ENCODE results near the gene TIMP2. TPM values are rescaled to one million over a fixed set of nuclear protein-coding genes. Genes with fewer than 3 reads are reported as not detected.
"Not testable (repeated sequence)": the region's sequence is repeated elsewhere in the genome, so short reads cannot be mapped to it uniquely, and the experiment has no call there.

TIMP2 gene
- total RNA-seq, 4 donors from 2014 or later, result 139 to 161 (median 150) TPM

- TF ChIP-seq CTCF (IDR thresholded peaks at IDR 0.05), result no peak
- ATAC-seq (ENCODE audit: low FRiP score) (peak; percentile 80), DNase-seq (ENCODE audit: low spot score) (peak; percentile 59)
These were observed 42.1 kb downstream of the TIMP2 start for GRCh38 chr17:78883089-78883532.

DNA sequence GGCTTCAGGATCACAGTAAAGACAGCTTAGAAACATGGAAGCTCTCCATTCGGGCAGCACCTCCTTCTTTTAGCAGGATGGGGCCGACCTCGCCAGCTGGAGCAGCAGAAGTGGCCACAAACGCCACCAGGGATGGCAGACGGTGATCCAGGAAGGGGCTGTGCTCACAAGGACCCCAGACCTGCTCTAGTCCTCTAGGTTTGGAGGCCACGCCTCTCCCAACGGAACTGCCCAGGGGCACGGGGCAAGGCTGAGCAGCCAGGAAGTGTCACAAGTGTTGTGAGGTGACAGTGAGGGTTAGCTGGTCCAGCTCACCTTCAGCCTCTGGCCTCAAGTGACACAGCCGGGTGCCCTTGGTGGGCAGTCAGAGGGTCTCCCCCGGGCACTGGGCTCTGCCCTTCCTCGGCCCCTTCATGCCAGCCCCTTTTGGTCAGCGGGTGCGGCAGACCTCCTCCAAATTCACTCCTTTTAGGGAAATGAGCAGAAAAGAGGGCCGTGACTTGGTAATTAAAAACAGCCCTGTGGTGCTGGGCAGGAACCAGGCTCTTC, 42.6 kb downstream of the TIMP2 start:
- no peak for TF ChIP-seq CTCF (IDR thresholded peaks at IDR 0.05)
- DNase-seq (ENCODE audit: low spot score) (no peak), ATAC-seq (ENCODE audit: low FRiP score) (no peak)

- TF ChIP-seq CTCF (IDR thresholded peaks at IDR 0.05), result no peak
- DNase-seq (ENCODE audit: low spot score) (no peak), ATAC-seq (ENCODE audit: low FRiP score) (no peak)
These were observed 45.5 kb downstream of the TIMP2 start for GRCh38 chr17:78879635-78880186.

GRCh38 chr17:78878871-78879527, 46.2 kb downstream of the TIMP2 start:
- ATAC-seq (ENCODE audit: low FRiP score) (no peak), DNase-seq (ENCODE audit: low spot score) (no peak)
- no peak for TF ChIP-seq CTCF (IDR thresholded peaks at IDR 0.05)

GRCh38 chr17:78878261-78878660, 46.9 kb downstream of the TIMP2 start:
- ATAC-seq (ENCODE audit: low FRiP score) (no peak), DNase-seq (ENCODE audit: low spot score) (no peak)
- no peak for TF ChIP-seq CTCF (IDR thresholded peaks at IDR 0.05)

GRCh38 chr17:78876954-78877517, 48.2 kb downstream of the TIMP2 start:
- not testable (repeated sequence) for DNase-seq (ENCODE audit: low spot score); ATAC-seq (ENCODE audit: low FRiP score)

DNA sequence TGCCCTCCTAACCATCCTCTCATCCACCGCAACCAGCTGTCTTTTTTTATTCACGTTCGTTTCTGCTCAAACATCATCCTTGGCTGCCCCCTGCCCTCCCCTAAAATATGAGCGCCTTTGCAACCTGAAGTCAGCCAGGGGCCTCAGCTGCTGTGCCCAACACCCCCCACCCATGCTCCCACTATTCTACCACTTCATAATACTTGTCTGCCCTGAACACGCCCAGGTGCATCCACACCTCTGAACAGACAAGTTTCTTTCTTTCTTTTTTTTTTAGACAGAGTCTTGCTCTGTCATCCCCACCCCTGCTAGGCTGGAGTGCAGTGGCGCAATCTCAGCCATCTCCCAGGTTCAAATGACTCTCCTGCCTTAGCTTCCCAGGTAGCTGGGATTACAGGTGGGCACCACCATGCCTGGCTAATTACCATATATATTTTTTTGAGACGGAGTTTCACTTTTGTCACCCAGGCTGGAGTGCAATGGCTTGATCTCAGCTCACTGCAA, 49.0 kb downstream of the TIMP2 start:
- TF ChIP-seq CTCF (IDR thresholded peaks at IDR 0.05), result no peak
- DNase-seq (ENCODE audit: low spot score) (no peak), ATAC-seq (ENCODE audit: low FRiP score) (no peak)
